HT1080 (cell line): ENCODE measurements around the gene TF. TPM values are rescaled to one million over a fixed set of nuclear protein-coding genes. Genes with fewer than 3 reads are reported as not detected.
A peak's percentile ranks its signal among the peaks of the same experiment; 100 is the strongest.
"Not testable (repeated sequence)": the region's sequence is repeated elsewhere in the genome, so short reads cannot be mapped to it uniquely, and the experiment has no call there.

Experiments
- DNase-seq: peaks from one replicate; pipeline ENCODE4 v3.0.0-alpha.2; 2015; ENCODE audit warnings: low read depth
- total RNA-seq: library from RNA; depleted of rRNA; stranded (reverse); fragments of >200 nt; shearing (Covaris generic); gene quantifications from 2 replicates; pipeline ENCODE4 v1.2.3, GENCODE V29; 2014

Gene TF
- total RNA-seq, 1 experiment from 2014 or later = 0.90 TPM

DNA sequence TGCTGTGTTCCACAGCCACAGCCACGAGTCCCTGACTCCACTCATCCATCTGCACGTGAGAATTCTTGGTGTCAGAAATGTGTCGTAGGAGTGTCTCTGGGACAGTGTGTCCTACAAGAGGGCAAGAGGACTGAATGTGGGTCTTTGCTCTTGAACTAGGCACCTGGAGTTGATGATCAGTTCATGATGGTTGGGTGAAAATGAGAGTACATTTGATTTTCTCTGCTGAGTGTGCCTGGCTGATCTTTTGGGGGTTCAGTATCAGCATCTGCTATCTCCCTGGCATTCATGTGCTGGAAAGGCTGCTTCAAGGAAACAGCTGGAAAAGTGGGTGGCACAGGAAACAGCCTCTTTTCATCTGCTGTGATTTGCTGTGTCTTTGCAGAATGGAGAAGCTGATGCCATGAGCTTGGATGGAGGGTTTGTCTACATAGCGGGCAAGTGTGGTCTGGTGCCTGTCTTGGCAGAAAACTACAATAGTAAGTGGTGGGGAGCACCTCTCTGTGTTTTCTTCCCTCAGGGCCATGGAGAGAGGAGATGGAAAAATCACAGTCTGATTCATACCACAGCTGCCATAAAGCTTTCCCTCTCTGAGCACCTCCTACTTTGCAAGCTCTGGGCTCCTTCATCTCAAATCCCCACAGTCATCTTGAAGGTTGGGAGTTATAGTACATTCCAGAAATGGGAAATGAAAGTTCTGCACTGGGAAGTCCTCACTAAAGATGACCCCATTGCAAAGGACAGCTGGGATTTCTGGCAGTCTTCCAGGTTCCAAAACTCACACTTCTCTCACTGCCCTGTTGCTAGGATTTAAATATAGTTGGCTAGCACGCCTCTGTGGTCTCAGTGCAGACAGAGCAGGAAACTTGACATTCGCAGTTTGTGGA, 17.8 kb downstream of the TF start:
- no peak for DNase-seq

- DNase-seq = no peak
These were observed 19.1 kb downstream of the TF start for GRCh38 chr3:133765256-133765655.

- DNase-seq = no peak
These were observed 21.4 kb downstream of the TF start for GRCh38 chr3:133767607-133768006.

DNA sequence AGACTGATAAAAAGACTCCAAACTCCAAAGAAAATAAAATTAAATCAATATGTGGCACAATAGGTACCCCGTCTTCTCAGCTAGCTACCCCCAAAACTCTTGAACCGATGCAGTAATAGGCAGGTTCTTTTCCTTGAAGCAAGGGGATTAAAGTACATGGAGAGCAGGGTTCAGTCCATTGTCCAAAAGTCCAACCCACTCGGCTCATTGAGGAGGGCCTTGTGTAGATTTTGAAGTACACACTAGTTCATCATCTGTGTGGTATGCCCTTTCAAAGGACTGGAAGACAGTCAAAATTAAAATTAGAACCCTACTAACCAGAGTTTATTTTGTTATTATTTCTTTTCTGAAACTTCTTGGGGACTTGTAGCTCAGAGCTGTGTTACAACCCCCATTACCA, 23.3 kb downstream of the TF start:
- DNase-seq = no peak

- no peak for DNase-seq
These were observed 27.5 kb downstream of the TF start for GRCh38 chr3:133773732-133774131.

DNA sequence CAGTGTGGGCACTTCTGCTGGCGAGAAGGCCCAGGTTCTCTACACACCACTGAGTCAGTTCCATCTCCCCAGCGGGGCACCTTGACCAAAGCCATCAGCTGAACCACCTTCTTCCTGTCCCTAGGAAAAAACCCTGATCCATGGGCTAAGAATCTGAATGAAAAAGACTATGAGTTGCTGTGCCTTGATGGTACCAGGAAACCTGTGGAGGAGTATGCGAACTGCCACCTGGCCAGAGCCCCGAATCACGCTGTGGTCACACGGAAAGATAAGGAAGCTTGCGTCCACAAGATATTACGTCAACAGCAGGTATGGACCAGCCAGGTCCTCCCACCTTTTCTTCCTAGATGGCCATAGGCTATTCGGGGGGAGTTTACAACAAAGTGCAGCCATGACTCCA, 29.1 kb downstream of the TF start:
- no peak for DNase-seq

DNA sequence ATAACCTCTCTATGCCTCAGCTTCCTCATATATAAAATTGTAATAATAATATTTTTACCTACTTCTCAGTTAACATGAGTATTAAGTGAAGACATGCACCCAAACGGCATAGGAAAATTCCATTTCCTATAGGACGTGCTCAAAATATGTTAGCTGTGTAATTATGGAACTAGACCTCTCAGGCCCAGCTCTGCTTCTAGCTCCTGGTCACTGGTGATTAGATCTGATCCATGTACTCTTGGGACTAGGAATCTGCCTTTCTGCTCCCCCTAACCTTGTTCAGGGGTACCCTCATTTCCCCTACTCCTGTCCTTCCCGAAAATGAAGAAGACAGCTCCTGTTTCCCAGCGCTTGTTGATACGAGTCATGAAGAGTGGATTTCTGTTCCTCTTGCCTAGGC, 29.6 kb downstream of the TF start:
- no peak for DNase-seq

- DNase-seq = no peak
These were observed 30.7 kb downstream of the TF start for GRCh38 chr3:133776794-133777438.

DNA sequence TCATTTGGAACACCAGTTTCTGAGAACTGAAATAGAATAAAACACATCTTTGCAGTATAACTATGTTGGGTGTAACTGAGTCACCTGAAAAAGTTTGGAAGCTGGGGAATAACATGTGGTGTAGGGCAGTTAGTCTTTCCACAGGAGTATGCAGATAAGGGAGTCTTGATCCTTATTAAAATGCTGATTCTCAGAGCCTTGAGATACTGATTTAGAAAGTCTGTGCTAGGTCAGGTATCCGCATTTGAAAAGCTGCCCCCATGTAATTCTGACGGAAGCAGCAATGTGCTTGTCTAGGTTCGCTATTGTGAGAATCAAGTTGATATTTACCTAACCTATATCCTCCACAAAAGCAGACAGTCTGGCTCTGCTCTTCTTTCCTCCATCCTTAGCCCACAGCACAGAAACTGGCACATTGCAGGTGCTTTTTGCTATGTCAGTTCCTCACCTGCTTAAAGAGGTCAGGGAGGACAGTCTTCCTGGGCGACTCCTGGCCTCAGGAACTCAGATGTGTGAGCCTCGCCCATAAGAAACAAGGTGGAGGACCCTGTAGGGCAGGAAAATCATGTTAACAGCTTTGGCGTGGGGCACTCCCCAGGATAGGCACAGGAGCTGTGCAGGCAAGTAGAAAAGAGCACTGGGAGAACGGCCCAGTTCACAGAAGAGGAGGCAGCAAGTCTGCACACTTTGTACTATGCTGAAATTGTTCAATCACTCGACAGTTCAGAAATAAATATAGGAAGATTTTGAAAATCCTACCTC, 31.8 kb downstream of the TF start:
- no peak for DNase-seq

DNA sequence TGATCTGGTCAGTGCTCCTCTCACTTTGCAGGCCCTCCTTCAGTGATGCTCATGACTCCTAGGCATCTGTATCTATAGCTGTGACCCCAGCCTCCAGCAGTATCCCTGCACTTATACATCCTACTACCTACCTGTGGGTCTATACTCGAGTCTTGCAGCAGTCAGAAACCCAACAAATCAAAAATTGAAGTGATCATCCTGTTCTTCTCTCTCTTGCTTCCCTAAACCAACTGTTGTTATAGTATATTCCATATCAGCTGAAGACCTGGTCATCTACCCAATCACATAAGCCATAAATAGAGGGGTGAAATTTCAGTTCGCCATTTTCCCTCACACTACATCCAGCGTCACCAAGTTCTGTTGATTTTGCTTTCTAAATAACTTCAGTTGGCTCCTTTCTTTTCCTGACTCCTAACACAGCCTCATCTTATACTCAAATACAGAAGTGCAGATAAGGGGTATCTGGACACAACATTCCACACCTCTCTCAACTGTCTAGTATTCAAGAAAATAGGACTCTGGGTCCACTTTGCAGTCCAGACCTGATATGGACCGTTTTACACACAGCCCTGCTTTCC, 33.5 kb downstream of the TF start:
- no peak for DNase-seq

- DNase-seq = not testable (repeated sequence)
These were observed 34.6 kb downstream of the TF start for GRCh38 chr3:133780756-133781155.

- no peak for DNase-seq
These were observed 35.4 kb downstream of the TF start for GRCh38 chr3:133781570-133781969.

GRCh38 chr3:133782454-133782853, 36.3 kb downstream of the TF start:
- DNase-seq = no peak

- DNase-seq = no peak
These were observed 37.6 kb downstream of the TF start for GRCh38 chr3:133783762-133784161.

DNA sequence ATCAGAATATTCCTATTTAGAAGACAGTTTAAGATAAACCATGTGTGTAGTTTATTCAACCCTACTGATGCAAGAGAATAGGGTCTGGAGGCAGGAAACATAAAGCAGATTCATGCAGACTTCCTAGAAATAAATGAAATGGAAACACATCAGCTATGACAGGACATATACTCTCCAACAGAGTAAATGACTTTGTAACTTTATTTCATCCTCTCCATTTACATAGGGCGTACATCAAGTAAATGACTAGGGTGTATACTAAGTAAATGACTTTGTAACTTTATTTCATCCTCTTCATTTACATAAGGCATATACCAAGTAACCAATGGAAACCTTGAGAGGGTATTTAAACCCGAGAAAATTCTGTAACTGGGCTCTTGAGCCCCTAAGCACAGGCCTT, 41.8 kb downstream of the TF start:
- DNase-seq = no peak

GRCh38 chr3:133792171-133792763, 46.1 kb downstream of the TF start:
- no peak for DNase-seq

DNA sequence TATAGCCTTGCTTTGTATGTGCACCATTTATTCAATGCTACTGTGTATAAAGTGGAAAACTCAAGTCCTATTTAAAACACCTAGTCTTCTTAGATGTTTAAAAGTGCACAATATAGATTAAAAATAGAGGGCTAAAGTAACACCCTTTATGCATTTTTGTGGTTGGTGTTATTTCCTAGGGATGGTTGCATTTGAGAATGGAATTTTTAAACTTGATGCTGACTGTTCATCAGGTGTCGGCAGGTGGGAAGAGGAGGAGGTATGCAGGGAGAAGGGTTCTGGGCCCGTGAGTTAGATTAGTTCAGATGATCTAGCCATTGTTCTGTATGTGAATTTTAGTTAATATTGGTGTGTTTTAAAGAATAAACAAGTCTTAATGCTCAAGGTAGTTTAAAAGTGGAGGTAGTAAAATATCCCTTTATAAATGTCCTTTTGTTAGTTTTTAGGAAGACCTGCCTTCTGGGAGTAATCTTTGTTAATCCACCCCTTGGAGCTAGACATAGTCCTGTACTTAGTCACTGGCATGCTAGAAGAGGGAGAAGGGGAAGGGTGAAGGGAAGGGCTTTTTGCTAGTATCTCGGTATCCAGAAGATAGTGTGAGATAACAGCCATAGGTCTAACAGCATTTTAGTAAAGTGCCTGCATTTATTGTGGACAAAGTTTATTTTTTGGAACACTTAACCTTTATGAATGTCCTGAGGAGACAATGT, 51.4 kb downstream of the TF start:
- DNase-seq = no peak

GRCh38 chr3:133799794-133800585, 53.8 kb downstream of the TF start:
- DNase-seq = peak; percentile 61

DNA sequence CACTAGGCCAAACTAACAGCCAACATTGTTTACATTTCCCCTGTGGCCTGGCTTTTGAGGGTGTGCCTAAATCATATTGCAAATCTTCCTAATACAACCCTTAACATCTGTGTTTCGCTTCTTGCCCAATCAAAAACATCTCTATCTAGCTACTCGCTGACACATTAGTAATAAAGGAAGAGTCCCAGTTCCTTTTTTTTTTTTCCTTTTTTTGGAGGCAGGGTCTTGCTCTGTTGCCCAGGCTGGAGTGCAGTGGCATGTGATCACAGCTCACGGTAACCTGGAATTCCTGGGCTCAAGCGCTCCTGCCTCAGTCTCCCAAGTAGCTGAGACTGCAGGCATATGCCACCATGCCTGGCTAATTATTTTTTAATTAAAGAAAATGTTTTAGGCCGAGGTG, 57.3 kb downstream of the TF start:
- DNase-seq = no peak

- no peak for DNase-seq
These were observed 58.7 kb downstream of the TF start for GRCh38 chr3:133804896-133805295.
